Jurkat, Clone E6-1 (cell line): ENCODE data around the gene ACADS.
"Not testable (repeated sequence)": the region's sequence is repeated elsewhere in the genome, so short reads cannot be mapped to it uniquely, and the experiment has no call there.

ENCODE experiments used
- DNase-seq: peaks from one replicate; pipeline ENCODE4 v3.0.0-alpha.2; 2011; ENCODE audit warnings: low read depth, low spot score
- H3K4me3 ChIP-seq: 2 replicates; pipeline ENCODE4 v1.5.1; 2011; ENCODE audit warnings: mild to moderate bottlenecking, low read length, control low read depth, moderate library complexity

The ACADS gene

DNA sequence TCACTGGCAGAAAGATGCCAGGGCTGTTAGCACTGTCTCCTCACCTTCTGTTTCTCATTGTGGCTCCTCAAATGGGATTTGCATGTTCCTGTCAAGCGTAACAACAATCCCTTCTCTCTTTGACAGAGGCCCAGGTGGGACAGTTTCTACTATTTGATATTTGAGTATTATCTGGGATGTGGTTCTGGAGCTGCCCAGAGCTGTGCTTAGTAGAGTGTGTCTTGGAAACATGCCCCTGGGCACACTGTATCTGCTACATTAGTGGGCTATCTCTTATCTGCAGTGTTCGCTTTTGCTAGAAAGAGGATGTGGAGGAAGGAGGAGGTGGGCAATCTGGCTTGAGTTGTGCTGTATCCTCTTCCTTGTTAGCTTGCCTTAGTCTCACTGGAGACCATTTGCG is 3.8 kb upstream of the ACADS start:
- H3K4me3 ChIP-seq, result no peak overlapping the region
- no peak for DNase-seq

DNA sequence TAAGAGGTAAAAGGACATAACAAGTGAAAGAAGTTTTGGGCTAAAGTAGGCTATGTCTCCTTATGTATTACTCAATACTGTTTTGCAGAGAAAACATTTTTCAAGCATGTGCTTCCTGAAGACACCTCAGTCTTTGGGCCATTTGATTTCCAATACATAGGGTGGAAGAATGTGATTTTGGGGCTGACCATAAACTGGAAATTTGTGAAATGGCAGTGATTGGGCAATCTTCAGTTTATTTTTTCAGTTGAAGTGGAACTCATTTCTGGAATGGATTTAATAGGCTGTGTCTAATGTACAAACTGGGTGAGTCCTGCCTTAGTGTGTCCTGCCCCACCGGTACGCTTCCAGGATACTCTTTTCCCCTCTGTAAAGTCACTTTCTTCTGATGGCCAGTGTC is 2.8 kb upstream of the ACADS start:
- no peak for DNase-seq
- H3K4me3 ChIP-seq, result no peak overlapping the region

DNA sequence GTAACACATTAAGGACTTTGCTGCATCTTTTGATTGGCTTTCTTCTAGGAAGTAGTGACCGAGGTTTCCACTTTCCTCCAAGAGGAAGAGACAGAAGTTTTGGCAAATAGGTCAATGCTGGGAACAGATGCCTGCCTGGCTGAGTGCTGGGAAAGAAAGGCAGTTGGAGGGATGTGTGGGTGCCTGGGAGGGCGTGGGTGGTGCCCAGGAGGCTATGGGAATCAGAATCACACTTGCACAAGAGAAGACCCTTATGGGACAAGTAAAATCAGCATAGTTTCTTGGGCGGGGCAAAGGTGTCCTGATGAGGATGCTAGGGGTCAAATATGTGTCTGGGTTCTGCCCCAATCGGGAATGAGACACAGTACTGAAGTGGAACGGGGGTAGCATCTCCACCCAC is 906 bp upstream of the ACADS start:
- no peak overlapping the region for H3K4me3 ChIP-seq
- DNase-seq, result no peak

DNA sequence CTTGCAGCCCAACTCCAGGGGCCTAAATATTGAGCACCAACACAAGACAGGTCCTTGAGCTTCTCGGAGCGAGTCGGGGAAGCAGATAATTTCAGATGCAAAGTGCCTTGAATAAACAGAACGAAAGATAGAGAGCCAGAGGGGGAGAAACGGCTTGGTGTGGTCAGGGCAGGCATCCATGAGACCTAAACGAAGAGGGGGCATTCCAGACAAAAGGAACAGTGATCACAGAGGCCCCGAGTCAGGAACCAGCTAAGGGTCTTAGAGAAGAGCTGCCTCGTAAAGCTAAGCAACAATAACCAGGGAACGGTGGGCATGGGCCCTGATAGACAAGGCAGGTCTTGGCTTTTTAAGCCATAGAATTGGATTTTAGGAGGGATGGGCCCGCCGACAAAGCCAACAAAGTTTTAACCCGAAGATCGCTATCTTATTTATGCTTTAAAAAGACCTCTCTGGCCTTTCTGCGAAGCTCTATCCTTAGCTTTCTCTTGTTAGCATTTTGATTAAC is 421 bp upstream of the ACADS start:
- no peak for DNase-seq
- H3K4me3 ChIP-seq, result peak overlapping the region; percentile 65

DNA sequence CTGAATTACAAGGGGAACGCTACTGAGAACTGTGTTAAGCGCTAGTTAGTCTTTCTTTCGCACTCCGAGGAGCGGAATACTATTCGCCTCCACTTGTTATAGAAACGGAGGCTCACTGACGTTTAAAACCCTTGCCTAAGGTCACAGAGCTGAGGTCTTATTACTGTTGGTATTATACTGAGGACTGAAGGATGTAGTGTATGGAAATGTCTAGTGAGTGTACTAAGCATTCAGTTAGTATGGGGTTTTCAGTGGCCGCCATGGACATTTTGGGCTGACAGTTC is 826 bp downstream of the ACADS start:
- no peak for DNase-seq
- H3K4me3 ChIP-seq, result peak overlapping the region; percentile 65

DNA sequence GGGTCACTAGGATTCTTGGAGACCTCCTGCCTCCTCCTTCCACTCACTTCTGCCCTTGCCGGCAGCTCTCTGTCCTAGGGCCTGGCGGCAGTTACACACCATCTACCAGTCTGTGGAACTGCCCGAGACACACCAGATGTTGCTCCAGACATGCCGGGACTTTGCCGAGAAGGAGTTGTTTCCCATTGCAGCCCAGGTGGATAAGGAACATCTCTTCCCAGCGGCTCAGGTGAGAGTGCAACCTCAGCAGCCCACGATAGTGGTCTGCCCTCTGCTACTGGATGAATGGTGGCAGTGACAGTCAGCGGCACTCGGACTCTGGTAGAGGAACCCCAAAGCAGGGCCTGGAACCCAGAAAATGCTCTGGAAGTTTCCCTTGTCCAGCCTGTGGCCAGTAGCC is 1.3 kb downstream of the ACADS start:
- DNase-seq, result no peak
- no peak overlapping the region for H3K4me3 ChIP-seq

DNA sequence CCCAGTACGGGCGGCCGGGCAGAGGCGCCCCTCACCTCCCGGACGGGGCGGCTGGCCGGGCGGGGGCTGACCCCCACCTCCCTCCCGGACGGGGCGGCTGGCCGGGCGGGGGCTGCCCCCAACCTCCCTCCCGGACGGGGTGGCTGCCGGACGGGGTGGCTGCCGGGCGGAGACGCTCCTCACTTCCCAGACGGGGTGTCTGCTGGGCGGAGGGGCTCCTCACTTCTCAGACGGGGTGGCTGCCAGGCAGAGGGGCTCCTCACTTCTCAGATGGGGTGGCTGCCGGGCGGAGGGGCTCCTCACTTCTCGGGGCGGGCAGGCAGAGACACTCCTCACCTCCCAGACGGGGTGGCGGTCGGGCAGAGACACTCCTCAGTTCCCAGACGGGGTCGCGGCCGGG is 6.6 kb downstream of the ACADS start:
- DNase-seq, H3K4me3 ChIP-seq: not testable (repeated sequence)

DNA sequence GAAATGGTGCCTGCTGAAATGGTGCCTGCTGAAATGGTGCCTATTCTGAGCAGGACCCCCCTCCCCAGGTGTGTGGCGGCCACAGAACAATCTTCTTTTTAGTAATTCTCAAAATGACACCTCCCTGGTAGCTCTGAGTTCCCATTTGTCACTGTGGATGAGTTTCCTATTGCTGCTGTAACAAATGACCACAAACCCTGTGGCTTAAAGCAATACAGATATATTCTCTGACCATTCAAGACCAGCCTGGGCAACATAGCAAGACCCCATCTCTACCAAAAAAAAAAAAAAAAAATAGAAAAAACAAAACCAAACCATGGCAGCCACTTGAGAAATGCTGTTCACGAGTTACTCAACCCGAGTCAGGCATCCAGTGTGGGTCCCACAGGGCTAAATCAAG is 7.9 kb downstream of the ACADS start:
- H3K4me3 ChIP-seq, result no peak overlapping the region
- no peak for DNase-seq

DNA sequence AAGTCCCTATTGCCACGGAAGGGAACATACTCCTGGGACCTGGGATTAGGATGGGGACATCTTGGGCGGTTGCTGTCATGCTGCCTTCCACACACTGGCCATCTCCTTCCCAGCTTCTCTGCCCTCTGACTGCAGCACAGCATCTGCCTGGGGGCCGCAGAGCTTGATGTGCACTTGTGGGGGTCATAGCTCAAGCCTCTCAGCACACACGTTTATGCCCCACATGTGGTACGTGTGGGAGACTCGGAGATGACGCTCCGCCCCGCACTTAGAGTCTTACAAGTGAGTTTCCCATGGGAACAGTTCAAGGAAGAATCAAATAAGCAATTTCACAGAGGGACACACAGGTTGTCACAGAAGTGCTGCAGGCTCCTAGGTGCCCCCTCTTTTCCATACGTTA is 8.6 kb downstream of the ACADS start:
- DNase-seq, result no peak
- no peak overlapping the region for H3K4me3 ChIP-seq

DNA sequence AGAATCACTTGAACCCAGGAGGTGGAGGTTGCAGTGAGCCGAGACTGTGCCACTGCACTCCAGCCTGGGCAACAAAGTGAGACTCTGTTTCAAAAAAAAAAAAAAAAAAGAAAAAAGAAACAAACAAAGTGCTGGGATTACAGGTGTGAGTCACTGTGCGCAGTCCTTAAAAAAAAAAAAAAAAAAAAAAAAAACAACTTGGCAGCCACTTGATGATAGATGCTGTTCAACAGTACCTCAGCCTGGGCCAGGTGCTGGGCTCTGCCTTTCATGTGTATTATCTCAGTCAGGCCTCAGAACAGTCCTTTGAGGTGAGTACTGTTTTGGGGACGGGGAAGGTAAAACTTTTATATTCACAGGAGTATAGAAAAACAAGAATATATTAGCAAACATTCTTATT is 9.6 kb downstream of the ACADS start:
- no peak overlapping the region for H3K4me3 ChIP-seq
- DNase-seq, result no peak

DNA sequence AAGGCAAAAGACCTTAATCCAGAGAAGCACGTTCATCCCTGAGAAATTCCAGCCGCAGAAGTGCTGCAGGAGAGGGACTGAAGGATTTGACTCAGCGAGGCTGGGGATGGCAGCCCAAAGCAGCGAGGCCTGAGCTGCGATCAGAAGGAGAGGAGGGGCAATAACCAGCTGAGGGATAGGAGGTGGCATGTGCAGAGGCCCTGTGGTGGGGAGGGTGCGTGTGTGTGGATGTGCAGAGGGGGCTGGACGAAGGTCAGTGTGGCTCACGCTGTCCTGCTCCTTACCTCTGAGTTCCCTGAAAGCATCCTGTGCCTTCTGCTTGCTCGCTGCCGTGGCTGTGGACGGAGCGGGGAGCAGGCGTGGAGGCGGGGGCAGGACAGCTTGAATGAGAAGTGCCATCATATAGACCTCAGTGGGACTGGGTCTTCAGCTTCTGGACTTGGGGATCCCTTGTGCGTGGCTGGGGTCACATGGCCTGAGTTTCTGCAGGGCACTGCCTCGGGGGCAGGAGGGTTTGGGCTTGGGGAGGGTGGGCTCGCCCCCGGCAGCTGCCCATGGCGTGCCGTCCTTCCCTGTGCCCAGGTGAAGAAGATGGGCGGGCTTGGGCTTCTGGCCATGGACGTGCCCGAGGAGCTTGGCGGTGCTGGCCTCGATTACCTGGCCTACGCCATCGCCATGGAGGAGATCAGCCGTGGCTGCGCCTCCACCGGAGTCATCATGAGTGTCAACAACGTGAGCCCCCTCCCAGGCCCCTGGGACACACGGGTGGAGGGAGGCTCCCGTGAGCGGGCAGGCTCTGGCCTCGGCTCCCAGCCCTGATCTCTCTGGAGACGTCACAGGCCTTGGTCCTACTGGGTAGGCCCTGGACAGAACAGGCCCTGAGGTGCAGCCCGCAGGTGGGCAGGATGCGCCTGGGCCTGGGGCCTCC is 11.0 kb downstream of the ACADS start:
- H3K4me3 ChIP-seq, result no peak overlapping the region
- no peak for DNase-seq

DNA sequence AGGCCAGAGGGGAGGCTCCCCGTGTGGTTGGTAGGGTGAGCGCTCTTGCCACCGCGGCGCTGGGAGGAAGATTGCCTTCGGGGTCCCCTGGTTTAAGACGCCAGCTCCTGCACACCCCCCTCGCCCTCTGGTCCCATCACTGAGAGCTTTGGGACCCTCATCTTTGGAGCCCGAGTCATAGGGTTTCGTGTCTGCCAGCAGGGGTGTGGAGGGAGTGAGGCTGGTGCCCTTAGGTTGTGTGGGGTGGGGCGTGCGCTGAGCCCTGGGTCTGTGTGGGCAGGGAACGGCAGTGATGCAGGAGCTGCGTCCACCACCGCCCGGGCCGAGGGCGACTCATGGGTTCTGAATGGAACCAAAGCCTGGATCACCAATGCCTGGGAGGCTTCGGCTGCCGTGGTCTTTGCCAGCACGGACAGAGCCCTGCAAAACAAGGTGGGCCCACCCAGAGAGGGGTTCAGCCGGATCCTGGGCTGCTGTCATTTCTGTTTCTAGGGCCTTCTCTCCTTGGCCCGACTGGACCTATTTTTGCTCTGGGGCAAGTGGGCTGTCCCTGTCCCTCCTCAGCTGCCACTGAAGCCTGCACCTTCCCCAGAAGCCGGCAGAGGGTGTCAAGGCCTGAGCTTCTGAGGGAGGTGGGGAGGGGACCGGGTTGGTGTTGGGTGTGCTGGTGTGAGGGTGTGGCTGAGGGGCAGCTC is 12.1 kb downstream of the ACADS start:
- H3K4me3 ChIP-seq, result no peak overlapping the region
- no peak for DNase-seq

DNA sequence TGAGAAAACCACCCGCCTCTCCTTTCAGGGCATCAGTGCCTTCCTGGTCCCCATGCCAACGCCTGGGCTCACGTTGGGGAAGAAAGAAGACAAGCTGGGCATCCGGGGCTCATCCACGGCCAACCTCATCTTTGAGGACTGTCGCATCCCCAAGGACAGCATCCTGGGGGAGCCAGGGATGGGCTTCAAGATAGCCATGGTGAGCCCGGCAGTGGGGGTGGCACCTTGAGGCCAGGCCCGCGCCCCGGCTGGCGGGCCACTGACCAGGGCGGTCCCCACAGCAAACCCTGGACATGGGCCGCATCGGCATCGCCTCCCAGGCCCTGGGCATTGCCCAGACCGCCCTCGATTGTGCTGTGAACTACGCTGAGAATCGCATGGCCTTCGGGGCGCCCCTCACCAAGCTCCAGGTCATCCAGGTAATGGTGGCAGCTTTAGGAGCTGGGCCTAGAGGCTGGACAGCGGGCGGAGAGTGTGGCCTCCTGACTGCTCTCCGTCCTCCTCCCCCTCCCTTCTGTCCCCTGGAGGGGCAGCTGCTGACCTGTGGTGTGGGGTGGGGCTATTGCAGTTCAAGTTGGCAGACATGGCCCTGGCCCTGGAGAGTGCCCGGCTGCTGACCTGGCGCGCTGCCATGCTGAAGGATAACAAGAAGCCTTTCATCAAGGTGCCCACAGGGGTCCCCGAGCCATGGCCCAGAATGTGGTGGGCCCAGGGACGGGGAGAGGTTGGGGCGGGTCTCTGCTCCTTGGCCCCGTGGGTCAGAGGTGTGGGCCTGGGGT is 12.8 kb downstream of the ACADS start:
- no peak overlapping the region for H3K4me3 ChIP-seq
- no peak for DNase-seq

DNA sequence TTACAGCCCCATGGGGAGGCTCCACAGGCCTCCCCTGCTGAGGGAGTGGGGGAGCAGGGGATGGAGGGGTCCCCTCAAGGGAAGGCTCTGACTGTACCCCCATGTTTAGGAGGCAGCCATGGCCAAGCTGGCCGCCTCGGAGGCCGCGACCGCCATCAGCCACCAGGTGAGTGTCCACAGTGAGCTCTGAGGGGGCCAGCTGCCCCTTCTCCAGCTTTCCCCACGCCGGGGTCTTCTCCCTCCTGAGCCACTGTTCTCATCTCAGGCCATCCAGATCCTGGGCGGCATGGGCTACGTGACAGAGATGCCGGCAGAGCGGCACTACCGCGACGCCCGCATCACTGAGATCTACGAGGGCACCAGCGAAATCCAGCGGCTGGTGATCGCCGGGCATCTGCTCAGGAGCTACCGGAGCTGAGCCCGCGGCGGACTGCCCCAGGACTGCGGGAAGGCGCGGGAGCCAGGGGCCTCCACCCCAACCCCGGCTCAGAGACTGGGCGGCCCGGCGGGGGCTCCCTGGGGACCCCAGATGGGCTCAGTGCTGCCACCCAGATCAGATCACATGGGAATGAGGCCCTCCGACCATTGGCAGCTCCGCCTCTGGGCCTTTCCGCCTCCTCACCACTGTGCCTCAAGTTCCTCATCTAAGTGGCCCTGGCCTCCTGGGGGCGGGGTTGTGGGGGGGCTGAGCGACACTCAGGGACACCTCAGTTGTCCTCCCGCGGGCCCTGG is 13.6 kb downstream of the ACADS start:
- no peak overlapping the region for H3K4me3 ChIP-seq
- no peak for DNase-seq

DNA sequence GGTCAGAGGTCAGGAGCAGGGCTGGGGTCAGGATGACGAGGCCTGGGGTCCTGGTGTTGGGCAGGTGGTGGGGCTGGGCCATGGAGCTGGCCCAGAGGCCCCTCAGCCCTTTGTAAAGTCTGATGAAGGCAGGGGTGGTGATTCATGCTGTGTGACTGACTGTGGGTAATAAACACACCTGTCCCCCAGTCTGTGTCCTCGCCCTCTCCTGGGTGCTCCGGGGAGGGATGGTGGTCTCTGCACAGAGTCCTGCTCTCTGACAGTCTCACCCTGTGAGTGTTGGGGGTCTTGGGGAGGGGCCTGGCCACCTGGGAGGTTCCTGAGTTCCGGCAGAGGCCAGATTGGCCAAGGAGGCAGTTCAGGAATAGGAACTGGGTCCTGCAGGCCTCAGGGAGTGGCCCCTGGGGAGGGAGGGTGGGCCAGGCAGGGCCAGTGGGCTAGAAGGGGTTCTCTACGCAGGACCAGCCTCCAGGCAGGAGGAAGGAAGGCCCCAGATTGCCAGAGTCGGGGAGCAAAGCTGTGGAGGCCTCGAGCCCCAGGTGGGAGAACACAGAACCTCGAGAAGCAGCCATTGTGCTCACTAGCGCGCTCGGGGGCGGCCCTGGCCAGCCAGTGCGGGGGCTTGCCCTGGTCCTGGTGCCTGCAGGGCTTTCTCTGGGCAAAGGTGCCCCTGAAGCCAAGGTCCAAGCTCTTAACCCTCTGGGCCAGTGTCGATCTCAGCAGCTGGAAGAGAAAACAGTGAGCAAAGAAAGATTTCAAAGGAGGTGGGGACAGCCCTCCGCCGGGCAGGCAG is 14.4 kb downstream of the ACADS start:
- no peak for DNase-seq
- no peak overlapping the region for H3K4me3 ChIP-seq

DNA sequence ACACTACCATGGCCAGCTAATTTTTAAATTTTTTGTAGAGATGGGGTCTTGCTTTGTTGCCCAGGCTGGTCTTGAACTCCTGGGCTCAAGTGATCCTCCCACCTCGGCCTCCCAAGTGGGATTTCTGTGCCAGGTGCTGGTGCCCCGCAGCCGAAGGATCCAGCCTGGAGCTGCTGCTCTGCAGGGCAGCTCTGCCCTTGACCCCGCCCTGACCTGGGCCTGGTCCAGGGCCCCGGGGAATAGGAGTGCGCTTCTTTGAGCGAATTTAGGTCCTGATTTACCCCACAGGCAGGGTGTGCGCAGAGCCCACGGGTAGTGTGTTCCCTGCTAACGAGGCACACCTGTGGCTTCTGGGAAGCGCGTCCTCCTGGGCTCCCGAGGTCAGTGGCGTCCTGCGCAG is 15.2 kb downstream of the ACADS start:
- DNase-seq, result no peak

DNA sequence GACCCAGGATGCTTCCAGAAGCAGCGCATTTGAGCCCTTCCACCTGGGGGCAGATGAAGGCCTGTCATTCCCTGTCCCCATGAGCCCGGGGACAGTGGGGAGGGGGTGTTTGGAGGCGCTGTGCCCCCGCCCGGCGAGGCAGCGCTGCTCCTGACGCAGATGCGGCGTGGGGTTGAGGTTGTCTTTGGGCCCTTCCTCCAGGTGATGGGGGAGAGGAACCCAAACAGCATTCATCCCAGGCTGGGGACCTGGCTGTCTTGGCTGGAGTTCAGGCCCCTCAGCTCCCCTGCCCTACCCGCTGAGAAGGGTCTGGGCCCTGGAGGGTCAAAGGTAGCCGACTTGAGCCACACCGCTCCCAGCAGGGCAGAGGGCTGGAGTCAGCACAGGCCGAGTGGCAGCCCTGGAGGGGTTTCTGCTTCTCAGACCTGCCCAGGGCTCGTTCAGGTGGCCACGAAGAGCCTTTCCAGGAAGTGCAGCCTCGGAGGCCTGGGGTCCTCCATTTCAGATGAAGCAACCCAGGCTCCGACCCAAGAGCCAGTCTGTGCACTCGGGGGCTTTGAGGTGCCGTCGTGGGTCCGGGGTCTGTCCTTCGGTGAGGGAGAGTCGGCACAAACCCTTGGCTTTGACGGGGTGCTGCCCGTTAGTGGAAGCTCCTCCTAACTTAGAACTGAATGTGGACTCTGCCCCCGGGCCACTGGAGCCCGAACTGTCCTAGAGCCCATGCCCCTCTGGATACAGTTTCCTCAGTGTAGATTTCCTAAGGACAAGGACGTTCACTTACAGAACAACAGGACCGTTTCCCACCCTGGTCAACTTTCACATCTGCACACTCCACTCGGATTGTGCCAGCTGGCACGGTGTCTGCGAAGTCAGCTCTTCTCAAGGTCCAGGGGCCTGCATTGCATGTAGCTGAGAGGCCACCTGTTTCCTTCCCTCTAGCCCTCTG is 16.1 kb downstream of the ACADS start:
- H3K4me3 ChIP-seq, result no peak overlapping the region
- DNase-seq, result no peak

More for the DNA sequence above, 15.2 kb downstream of the ACADS start:
- H3K4me3 ChIP-seq, result no peak overlapping the region
